Measurements from ENCODE around the gene AKT2.
"Not testable (repeated sequence)": the region's sequence is repeated elsewhere in the genome, so short reads cannot be mapped to it uniquely, and the experiment has no call there.

DNA sequence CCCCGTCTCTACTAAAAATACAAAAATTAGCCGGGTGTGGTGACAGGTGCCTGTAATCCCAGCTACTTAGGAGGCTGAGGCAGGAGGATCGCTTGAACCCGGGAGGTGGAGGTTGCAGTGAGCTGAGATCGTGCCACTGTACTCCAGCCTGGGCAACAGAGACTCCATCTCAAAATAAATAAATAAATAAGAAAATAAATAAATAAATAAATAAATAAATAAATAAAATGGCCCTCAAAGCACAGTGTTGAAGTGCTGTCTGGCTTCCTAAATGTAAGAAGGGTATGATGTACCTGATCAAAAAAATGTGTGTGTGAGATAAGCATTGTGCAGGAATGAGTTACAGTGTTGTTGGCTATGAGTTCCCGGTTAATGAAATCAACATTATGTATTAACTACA, 47.9 kb upstream of the AKT2 start:
- TF ChIP-seq, protein P1, sequence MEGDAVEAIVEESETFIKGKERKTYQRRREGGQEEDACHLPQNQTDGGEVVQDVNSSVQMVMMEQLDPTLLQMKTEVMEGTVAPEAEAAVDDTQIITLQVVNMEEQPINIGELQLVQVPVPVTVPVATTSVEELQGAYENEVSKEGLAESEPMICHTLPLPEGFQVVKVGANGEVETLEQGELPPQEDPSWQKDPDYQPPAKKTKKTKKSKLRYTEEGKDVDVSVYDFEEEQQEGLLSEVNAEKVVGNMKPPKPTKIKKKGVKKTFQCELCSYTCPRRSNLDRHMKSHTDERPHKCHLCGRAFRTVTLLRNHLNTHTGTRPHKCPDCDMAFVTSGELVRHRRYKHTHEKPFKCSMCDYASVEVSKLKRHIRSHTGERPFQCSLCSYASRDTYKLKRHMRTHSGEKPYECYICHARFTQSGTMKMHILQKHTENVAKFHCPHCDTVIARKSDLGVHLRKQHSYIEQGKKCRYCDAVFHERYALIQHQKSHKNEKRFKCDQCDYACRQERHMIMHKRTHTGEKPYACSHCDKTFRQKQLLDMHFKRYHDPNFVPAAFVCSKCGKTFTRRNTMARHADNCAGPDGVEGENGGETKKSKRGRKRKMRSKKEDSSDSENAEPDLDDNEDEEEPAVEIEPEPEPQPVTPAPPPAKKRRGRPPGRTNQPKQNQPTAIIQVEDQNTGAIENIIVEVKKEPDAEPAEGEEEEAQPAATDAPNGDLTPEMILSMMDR (IDR thresholded peaks at IDR 0.05): not testable (repeated sequence)
- TF ChIP-seq POLR2A (IDR thresholded peaks at IDR 0.05): not testable (repeated sequence)

All from ovary (tissue), 3 donors.